ENCODE results near the gene FMNL2.
"Not testable (repeated sequence)": the region's sequence is repeated elsewhere in the genome, so short reads cannot be mapped to it uniquely, and the experiment has no call there.

The FMNL2 gene

DNA sequence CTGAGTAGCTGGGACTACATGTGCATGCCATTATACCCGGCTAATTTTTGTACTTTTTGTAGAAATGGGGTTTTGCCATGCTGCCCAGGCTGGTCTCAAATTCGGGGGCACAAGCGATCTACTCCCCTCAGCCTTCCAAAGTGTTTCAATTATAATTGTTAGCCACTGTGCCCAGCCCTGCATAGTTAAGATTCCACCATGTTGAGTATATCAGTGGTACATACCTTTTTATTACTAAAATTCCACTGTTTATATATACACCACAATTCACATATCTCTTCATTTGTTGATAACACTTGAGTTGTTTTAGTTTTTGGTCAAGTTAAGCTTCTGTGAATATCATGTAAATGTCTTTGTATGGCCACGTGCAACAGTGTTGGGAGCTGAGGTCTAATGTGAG lies 12.8 kb upstream of the FMNL2 start:
- Histone ChIP-seq H3K79me2 (ENCODE audit: insufficient read depth, low read length) (no peaks in the 10 kb centered on the region), H3K9ac (ENCODE audit: low read depth, low read length) (no peak overlapping the region), H3K27ac (ENCODE audit: low read length) (no peak overlapping the region), H3K4me3 (ENCODE audit: low read depth in 1 of 2, low read length in 2 of 2) (no peak overlapping the region), H3K36me3 (ENCODE audit: insufficient read depth, low read length) (no peaks in the 10 kb centered on the region), H4K20me1 (ENCODE audit: insufficient read depth, low read length) (no peaks in the 10 kb centered on the region), H3K4me2 (ENCODE audit: insufficient read depth, low read length) (no peak overlapping the region), H2AFZ (ENCODE audit: low read depth, low read length) (no peak overlapping the region), H3K9me3 (ENCODE audit: insufficient read depth, low read length, severe bottlenecking) (no peaks in the 10 kb centered on the region), H3K27me3 (ENCODE audit: insufficient read depth, low read length, poor library complexity) (no peaks in the 10 kb centered on the region), H3K4me1 (ENCODE audit: insufficient read depth, low read length) (no peaks in the 10 kb centered on the region)
- ATAC-seq (ENCODE audit: insufficient read depth, low read depth) (no peak), DNase-seq (no peak)
- no peak for TF ChIP-seq EZH2 (IDR thresholded peaks at IDR 0.05; ENCODE audit: borderline replicate concordance, low read depth, low read length, severe bottlenecking)
- TF ChIP-seq, protein P1, sequence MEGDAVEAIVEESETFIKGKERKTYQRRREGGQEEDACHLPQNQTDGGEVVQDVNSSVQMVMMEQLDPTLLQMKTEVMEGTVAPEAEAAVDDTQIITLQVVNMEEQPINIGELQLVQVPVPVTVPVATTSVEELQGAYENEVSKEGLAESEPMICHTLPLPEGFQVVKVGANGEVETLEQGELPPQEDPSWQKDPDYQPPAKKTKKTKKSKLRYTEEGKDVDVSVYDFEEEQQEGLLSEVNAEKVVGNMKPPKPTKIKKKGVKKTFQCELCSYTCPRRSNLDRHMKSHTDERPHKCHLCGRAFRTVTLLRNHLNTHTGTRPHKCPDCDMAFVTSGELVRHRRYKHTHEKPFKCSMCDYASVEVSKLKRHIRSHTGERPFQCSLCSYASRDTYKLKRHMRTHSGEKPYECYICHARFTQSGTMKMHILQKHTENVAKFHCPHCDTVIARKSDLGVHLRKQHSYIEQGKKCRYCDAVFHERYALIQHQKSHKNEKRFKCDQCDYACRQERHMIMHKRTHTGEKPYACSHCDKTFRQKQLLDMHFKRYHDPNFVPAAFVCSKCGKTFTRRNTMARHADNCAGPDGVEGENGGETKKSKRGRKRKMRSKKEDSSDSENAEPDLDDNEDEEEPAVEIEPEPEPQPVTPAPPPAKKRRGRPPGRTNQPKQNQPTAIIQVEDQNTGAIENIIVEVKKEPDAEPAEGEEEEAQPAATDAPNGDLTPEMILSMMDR (IDR thresholded peaks at IDR 0.05; ENCODE audit: borderline replicate concordance, extremely low read depth, low read length, poor library complexity, severe bottlenecking) = no peak

DNA sequence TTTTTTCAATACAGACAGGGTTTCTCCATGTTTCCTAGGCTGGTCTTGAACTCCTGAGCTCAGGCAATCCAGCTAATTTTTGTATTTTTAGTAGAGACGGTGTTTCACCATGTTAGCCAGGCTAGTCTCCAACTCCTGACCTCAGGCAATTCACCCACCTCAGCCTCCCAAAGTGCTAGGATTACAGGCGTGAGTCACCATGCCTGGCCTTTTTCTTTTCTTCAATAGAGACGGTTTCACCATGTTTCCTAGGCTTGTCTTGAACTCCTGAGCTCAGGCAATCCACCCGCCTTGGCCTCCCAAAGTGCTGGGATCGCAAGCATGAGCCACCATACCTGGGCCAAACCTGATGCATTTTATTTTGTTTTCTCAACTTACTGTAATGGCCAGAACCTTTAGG lies 9.8 kb upstream of the FMNL2 start:
- H3K4me2 ChIP-seq (ENCODE audit: insufficient read depth, low read length); H3K79me2 ChIP-seq (ENCODE audit: insufficient read depth, low read length); H2AFZ ChIP-seq (ENCODE audit: low read depth, low read length); H4K20me1 ChIP-seq (ENCODE audit: insufficient read depth, low read length); H3K9me3 ChIP-seq (ENCODE audit: insufficient read depth, low read length, severe bottlenecking); H3K36me3 ChIP-seq (ENCODE audit: insufficient read depth, low read length); H3K27me3 ChIP-seq (ENCODE audit: insufficient read depth, low read length, poor library complexity); H3K4me3 ChIP-seq (ENCODE audit: low read depth in 1 of 2, low read length in 2 of 2); ATAC-seq (ENCODE audit: insufficient read depth, low read depth); H3K4me1 ChIP-seq (ENCODE audit: insufficient read depth, low read length); DNase-seq; H3K27ac ChIP-seq (ENCODE audit: low read length); H3K9ac ChIP-seq (ENCODE audit: low read depth, low read length): not testable (repeated sequence)

DNA sequence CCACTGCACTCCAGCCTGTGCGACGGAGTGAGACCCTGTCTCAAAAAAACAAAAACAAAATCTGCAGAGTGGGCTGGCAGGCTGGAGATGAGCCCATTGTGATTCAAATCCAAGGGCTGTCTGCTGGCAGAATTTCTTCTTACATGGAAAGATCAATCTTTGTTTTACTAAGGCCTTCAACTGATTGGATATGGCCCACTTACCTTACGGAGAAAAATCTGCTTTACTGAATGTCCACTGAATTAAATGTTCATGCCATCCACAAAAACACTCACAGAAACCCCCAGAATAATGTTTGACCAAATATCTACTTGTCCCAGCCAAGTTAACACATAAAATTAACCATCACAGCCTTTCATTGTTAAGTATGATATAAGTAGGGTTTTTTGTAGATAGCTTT lies 8.3 kb upstream of the FMNL2 start:
- no peaks in the 10 kb centered on the region for H4K20me1 ChIP-seq (ENCODE audit: insufficient read depth, low read length)
- no peaks in the 10 kb centered on the region for H3K27me3 ChIP-seq (ENCODE audit: insufficient read depth, low read length, poor library complexity)
- no peaks in the 10 kb centered on the region for H3K79me2 ChIP-seq (ENCODE audit: insufficient read depth, low read length)
- DNase-seq (no peak), ATAC-seq (ENCODE audit: insufficient read depth, low read depth) (no peak)
- H3K4me1 ChIP-seq (ENCODE audit: insufficient read depth, low read length) = no peaks in the 10 kb centered on the region
- H3K27ac ChIP-seq (ENCODE audit: low read length) = no peak overlapping the region
- no peak overlapping the region for H3K4me2 ChIP-seq (ENCODE audit: insufficient read depth, low read length)
- no peak for TF ChIP-seq EZH2 (IDR thresholded peaks at IDR 0.05; ENCODE audit: borderline replicate concordance, low read depth, low read length, severe bottlenecking)
- TF ChIP-seq, protein P1 (IDR thresholded peaks at IDR 0.05; ENCODE audit: borderline replicate concordance, extremely low read depth, low read length, poor library complexity, severe bottlenecking) = no peak
- no peak overlapping the region for H2AFZ ChIP-seq (ENCODE audit: low read depth, low read length)
- H3K9ac ChIP-seq (ENCODE audit: low read depth, low read length) = no peak overlapping the region
- no peak overlapping the region for H3K4me3 ChIP-seq (ENCODE audit: low read depth in 1 of 2, low read length in 2 of 2)
- H3K36me3 ChIP-seq (ENCODE audit: insufficient read depth, low read length) = no peaks in the 10 kb centered on the region
- H3K9me3 ChIP-seq (ENCODE audit: insufficient read depth, low read length, severe bottlenecking) = no peaks in the 10 kb centered on the region

DNA sequence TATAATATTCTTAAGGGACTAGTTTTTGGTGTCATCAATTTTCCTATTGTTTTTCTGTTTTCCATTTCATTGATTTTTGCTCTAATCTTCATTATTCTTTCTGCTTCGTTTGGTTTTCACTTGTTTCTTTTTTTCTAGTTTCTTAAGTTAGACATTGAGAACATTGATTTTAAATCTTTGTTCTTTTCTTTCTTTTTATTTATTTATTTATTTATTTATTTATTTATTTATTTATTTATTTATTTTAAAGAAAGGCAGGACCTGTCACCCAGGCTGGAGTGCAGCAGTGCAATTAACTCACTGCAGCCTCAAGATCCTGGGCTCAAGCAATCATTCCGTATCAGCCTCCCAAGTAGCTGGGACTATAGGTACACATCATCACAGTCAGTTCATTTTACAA lies 7.0 kb upstream of the FMNL2 start:
- ATAC-seq (ENCODE audit: insufficient read depth, low read depth) = no peak
- H2AFZ ChIP-seq (ENCODE audit: low read depth, low read length) = no peak overlapping the region
- no peak overlapping the region for H3K27ac ChIP-seq (ENCODE audit: low read length)
- H3K4me2 ChIP-seq (ENCODE audit: insufficient read depth, low read length) = no peak overlapping the region
- H3K4me3 ChIP-seq (ENCODE audit: low read depth in 1 of 2, low read length in 2 of 2) = no peak overlapping the region
- TF ChIP-seq, protein P1 (IDR thresholded peaks at IDR 0.05; ENCODE audit: borderline replicate concordance, extremely low read depth, low read length, poor library complexity, severe bottlenecking) = no peak
- TF ChIP-seq EZH2 (IDR thresholded peaks at IDR 0.05; ENCODE audit: borderline replicate concordance, low read depth, low read length, severe bottlenecking) = no peak
- DNase-seq = no peak
- H3K9ac ChIP-seq (ENCODE audit: low read depth, low read length) = no peak overlapping the region
- H3K27me3 ChIP-seq (ENCODE audit: insufficient read depth, low read length, poor library complexity) = no peaks in the 10 kb centered on the region
- no peaks in the 10 kb centered on the region for H4K20me1 ChIP-seq (ENCODE audit: insufficient read depth, low read length)
- no peaks in the 10 kb centered on the region for H3K4me1 ChIP-seq (ENCODE audit: insufficient read depth, low read length)
- H3K9me3 ChIP-seq (ENCODE audit: insufficient read depth, low read length, severe bottlenecking) = no peaks in the 10 kb centered on the region
- no peaks in the 10 kb centered on the region for H3K79me2 ChIP-seq (ENCODE audit: insufficient read depth, low read length)
- H3K36me3 ChIP-seq (ENCODE audit: insufficient read depth, low read length) = no peaks in the 10 kb centered on the region
